Urothelium cell line (cell line): Measurements from ENCODE around the gene SCRN1.

Experiments used
- DNase-seq: peaks from one replicate; pipeline ENCODE4 v3.0.0; 2011; ENCODE audit warnings: low spot score, mixed read lengths
- FAIRE-seq: peaks from 2 replicates; lab custom pipeline; 2011; peaks lifted over from hg19 to GRCh38; lab: Jason Lieb, UNC

Gene SCRN1

DNA sequence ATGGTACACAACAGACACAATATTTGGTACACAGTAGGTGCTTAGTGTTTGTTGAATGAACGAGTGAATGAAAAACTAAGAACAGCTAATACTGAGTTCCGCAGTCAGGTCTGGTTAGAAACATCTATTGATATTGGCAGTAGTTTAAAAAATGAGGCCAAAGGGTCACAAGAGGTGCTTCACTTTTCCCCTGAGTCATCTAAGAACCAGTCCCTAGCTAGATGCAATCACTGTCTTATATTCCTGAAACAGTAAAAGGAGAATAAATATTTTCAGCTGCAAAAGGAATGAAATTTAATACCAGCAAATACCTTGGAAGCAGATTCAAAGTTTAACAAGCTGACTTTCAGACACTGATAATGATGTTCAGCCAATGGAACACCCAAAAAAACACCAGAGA is 54.5 kb downstream of the SCRN1 start:
- DNase-seq, result no peak

DNA sequence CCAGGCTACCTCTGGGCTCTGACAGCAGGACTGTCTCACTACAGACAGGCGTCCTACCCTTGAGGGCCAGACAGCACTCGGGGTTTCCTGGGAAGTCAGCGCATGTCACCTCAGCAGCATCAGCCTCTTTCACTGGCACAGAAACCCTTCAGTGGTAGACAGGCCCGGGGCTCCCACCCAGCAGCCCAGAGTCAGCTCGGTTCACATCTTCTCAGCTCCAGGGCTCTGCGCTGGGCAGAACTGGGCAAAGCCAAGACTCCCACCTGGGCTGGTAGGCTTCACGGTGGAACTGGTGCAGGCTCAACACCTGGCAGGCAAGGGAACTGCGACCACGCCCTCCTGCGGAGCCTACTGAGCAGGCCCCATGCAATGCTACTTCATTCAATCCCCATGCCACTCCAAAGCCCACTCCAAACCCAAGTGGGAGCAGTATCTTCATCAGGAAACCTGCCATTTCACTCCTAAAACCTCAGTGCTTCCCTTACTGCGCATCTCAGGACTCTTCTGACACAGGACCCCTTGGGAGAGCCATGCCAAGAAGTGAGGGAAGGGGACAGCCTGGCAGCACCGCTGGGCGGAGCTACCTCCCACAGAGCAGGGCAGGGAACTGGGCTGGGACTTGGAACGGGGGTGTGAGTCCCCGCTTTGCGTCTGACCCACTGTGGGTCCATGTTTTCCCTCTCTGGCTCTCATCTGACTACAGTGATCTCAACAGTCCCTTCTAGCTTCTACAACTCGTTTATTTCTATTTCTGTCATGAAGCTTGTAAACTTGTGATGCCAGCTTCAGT is 60.4 kb downstream of the SCRN1 start:
- DNase-seq, result no peak
- no peak for FAIRE-seq

More for the DNA sequence above, 54.5 kb downstream of the SCRN1 start:
- FAIRE-seq, result no peak

DNA sequence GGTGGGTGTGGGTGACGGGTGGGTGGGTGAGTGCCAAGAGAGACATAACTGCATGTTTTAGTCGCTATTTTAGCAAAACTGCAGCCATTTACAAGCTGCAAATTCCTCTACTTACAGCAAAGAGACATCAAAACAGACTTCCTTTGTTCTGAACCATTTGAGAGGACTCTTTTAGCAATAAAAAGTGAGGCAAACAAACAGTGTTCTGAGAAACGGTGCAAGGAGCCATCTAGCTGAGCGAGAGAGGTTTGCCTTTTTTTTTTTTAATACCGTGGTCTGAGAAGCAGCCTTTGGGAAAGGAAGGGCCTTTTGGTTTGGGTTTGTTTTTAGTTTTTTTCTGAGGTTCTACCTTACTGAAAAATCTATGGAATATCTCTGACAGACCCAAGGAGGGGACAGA is 62.9 kb downstream of the SCRN1 start:
- FAIRE-seq (no peak), DNase-seq (no peak)

DNA sequence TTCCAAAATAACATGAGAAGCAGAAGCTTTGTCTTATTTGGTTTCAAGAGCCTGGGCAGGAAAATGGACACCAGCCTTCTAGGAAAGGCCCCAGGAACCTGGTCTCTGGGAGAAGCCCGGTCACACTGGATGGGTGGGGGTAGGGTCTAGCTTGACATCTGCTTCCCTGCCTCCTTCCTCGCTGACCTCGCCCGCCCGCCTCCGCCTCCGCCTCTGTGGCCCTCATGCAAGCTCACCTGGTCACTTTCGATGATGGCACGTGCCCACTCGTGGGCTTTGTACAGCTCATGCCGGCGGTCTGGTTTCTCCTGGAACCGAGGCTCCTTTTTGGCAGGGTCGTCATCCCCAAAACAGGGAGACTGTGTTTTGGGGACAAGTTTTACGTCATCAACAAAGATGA is 63.4 kb downstream of the SCRN1 start:
- DNase-seq (no peak), FAIRE-seq (no peak)

DNA sequence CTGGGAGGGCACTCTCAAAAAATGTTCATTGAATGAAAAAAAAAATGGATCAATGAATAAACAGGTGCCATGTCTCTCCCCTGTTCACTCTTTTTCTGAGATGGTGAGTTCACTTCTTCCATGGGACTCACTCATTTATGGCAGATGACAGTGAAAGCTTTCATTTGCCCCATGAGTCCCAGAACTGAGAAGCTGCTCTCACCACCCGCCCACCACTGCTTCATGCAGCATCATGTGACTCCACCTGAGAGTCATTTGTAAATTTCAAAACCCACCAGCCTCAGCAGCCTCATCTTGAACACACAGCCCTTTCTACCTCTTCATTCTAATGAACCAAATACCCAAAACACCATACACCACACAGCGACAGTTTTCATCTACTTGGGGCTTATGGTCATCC is 64.9 kb downstream of the SCRN1 start:
- FAIRE-seq, result no peak

DNA sequence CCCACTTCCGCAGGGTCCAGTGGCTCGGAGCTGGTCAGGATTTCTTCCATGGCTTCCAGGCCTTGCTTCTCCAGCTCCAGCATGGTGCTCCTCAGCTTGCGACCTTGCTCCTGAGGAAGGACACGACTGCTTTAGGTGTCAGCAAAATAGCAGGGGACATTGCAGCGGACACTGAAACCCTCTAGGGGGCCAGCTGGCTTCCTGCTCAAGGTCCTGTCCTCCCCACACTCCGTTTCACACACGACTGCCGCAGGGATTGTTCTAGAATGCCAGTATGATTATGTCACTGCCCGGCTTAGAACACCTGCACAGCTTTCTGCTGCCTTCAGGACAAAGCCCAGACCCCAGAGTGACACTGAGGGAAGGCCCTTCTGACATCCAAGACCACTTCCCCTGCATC is 65.6 kb downstream of the SCRN1 start:
- FAIRE-seq (no peak), DNase-seq (no peak)

More for the DNA sequence above, 64.9 kb downstream of the SCRN1 start:
- no peak for DNase-seq

DNA sequence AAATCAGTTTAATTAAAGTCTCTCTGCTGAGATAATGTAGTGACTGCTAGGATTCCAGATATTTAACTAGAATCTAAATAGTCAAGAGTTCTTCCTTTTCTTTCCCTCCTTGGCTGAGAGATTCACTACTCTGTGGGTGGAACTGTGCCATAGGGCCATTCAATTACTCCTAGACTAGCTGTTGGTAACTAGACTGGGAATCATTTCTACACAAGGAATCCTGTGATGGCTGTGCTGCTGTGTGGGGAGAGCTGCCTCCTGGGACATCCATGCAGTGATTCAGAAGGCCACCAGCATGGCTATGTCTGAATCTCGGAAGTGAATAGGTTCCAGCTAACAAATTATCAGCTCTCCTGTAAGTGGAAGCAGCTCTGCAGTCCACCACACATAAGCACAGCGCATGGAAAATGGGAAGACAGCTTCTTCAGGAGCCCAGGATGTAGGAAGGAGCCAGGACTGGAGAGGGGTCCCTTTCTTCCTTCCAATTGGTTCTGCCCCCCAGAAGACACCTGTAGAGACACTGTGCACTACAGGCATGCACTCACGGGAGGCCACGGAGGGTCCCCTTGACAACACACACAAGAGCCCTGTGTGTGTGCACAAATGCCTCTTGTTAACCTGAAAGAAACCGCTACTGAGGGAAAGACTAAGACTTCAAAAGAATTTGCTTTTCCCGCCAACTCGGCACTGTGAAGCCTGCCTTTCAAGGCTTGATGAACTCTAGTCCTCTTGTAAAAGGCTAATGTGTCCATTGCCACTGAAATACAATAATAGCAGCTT is 66.5 kb downstream of the SCRN1 start:
- FAIRE-seq (no peak), DNase-seq (no peak)

DNA sequence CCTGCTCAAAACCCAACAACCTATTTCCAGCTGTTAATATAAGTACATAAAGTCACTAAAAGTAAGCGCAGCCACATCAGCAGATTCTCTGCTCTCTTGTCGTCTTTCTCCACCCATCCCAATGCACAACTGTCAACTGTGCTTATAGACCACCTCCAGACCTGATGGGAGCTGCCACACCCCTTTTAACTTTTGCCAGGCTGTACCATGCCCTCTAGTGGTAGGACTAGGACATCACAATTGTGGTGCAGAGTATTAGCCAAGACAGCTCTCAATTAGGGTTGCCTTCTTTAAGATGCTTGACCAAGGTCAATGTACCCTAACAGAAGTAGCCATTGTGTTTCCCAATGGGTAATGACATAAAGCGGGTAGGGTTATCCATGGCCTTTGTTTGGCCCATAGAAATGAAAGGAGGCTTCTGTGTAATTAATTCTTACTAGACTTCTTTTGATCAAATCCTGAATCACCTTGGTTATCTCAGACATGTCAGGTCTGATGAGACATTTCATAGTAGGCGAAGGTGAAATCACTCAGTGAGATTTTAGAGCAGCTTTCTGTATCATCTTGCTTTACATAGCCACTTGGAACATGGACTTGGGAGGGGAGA is 68.1 kb downstream of the SCRN1 start:
- DNase-seq, result peak; percentile 82
- FAIRE-seq, result peak; percentile 87

DNA sequence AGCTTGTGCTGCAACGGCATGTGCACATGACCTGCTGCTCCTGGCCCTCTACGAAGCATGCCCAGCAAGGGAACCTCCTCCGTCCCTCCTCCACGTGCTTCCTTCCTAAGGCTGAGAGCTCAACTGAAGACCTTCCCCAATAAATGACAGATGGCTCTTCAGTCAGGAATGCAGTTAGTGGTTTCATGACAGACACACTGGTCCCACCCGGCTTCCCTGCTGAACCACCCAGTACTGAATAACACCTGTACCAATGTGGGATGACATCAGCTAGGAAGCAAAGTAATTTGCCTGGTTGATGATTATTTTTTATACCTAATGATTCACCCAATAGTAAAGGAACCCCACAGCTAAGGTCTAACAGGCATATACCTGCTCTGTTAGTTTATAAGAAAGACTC is 69.1 kb downstream of the SCRN1 start:
- DNase-seq (no peak), FAIRE-seq (no peak)

DNA sequence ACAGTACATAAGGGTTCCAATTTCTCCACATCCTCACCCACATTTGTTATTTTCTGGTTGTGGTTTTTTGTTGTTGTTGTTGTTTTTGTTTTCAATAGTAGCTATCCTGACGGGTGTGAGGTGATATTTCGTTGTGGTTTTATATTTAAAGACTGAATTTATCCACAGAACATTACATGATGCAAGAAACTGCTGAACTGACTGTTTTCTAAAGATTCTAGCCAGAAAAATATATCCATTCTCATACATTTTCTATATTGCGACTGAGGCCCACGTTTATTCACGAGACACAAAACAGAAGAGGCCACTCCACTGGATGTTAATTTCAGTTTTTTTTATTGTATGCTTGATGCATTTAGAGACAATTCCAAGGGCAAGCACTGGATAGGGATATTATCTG is 69.8 kb downstream of the SCRN1 start:
- FAIRE-seq (no peak), DNase-seq (no peak)

DNA sequence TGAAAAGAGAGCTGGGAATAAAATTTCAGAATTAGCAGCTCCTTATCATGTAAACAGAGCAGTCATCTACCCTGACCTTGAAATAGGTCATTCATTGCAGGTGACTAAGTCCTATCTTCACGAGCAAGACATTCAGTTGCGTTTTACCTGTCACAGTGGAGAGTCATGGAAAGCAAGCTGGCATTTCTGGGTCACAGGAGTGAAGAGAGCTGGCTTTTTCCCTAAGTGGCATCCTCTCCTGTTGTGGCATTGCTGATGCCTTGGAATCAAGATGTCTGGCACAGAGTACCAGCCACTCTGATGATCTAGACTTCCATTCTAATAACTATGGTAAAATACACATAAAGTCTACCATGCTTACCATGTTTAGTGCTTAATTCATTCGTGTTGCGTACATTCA is 70.8 kb downstream of the SCRN1 start:
- DNase-seq, result no peak
- peak; percentile 52 for FAIRE-seq

DNA sequence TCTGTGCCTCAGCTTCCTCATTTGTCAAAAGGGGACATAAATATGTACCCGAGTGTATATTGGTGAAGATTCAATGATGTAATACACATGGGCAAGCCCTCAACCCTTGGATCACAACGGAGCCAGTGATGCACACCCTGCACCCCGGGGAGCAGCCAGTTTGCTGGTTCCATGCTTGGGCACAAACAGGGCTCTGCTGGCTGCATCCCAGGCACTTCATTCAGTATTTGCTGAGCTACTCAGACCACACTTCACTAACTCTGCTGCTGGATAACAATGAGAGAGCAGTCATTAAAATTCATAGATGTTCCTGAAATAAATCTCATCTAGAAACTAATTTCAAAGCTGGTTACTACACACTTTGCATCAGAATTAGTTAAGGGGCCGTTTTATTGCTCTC is 72.0 kb downstream of the SCRN1 start:
- DNase-seq (no peak), FAIRE-seq (no peak)

DNA sequence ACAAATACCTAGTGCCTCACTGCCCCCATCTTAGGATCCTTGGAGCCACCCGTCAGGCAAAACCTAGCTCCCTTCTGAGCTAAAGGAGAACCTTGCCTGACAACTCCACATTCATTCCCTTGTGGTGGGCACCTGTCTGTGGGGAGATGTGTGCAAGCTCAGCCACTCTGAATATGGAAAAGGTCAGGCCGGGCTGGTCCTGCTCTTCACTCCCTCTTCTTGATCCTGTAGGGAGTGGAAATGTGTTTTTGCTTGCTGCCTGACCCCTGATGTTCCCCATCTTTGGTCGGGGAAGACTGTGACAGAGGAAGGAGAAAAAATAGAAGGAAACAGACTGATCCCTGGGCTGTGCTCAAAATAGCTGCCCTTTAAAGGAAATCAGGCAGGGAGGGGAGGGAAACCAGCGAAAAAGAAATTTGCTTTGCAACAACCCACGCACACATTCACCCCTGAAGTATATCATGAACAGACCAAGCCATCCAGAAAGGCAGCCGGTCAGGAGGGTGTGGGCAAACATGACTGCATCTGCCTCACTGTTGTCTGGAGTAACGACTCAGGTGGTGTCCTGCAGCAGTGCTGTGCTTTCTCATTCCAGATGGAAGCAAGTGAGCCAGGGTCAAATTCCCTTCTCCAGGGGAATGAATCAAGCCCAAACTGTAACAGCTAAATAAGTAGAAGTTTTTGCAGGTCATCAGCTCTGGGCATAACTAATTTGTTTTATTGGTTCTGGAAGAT is 74.0 kb downstream of the SCRN1 start:
- FAIRE-seq (peak; percentile 82), DNase-seq (no peak)

DNA sequence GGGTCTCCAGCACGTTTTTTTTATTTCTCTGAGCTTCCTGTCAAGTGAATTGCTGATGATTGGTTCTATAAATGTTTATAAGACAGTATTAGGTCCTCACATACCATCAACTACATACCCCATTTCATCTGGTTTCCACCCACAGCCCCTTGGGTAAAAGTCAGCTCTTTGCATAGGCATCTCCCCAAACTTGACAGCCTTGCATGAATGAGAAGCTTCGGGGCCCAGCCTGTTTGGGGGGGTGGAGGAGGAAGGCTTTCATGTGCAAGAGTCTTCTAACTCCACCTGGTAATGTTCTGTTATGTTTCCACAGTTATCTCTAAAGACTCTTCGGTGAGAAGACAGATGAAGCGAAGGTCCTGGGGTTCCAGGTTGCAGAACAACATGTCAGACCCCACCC is 75.4 kb downstream of the SCRN1 start:
- FAIRE-seq, result no peak
- no peak for DNase-seq

DNA sequence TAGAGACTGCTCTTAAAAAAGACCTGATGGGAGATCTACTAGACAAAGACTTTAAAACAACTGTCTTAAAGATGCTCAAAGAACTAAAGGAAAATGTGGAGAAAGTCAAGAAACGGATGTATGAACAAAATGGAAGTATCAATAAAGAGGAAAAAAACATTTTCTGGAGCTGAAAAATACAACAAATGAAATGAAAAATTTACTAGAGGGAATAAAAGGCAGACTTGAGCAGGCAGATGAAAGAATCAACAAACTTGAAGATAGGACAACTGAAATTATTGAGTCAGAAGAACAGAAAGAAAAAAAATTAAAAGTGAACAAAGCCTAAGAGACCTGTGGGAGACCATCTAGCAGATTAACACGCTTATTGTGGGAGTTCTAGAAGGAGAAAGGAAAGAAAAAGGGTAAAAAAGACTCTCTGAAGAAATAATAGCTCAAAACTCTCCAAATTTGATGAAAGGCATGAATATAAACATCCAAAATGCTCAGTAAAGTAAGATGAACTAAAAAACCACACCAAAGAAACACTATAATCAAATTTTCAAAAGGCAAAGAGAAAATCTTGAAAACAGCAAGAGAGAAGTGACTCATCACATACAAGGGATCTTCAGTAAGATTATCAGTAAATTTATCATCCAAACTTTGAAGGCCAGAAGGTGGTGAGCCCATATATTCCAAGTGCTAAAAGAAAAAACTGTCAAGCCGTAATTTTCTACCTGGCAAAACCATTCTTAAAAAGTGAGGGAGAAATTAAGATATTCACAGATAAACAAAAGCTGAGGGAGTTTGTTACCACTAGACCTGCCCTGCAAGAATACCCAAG is 83.2 kb downstream of the SCRN1 start:
- DNase-seq (no peak), FAIRE-seq (no peak)

DNA sequence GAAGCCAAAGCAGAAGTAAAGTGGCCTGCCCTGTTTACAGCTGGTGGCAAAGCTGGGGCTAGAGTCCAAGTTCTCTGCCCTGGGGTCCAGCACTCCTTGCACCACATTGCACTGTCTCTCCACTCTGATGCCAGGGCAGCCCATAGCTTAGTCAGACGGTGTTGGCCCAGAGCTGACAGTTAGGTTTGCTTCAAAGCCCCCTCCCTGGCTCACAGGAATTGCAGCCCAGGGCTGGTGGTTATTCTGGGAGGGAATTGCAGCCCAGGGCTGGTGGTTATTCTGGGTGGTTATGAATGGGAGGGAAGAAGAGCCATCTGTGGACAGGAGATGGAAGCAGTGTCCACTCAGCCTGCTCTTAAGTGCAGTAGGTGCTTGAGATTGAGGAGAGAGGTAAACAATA is 88.9 kb downstream of the SCRN1 start:
- DNase-seq (no peak), FAIRE-seq (no peak)

DNA sequence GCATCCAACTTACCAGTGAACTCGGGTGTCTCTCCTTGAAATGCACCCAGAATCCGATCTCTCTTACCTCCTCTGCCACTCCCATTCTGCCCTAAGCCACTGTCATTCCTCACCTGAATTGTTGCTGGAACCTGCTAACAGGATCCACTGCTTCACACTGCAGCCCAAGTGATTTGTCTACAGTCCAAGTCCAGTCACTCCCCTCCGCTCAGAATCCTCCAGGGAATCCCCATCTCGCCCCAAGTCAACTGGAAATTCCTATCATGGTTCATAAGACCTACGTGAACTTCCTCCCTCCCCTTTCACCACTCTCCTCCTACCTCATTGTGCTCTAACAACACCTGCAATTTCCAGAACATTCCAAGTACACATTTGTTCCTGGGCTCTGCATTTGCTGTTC is 91.3 kb downstream of the SCRN1 start:
- DNase-seq, result no peak
- no peak for FAIRE-seq

DNA sequence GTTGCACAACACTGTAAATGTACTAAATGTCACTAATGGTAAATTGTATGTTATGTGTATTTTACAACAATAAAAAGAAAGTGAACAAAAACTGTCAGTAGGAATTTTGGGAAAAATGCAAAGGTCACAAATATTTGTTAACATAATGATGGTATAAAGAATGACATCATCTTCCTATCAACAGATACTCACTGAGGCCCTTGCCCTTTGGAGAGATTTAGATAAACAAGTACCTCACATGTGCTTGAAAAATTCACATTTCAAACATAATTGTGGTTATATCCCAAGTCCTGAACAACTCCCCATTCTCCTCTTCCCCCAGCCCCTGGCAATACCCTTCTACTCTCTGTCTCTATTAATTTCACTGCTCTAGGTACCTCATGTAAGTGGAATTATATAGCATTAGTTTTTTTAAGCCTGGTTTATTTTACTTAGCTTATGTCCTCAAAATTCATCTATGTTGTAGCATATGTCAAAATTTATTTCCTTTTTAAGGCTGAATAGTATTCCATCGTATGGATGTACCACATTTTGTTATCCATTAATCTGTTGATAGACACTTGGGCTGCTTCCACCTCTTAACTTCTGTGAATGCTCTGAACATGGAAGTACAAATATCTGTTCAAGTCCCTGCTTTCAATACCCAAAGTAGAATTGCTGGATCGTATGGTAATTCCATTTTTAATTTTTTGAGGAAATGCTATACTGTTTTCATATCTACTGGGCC is 92.8 kb downstream of the SCRN1 start:
- FAIRE-seq, result no peak
- no peak for DNase-seq

DNA sequence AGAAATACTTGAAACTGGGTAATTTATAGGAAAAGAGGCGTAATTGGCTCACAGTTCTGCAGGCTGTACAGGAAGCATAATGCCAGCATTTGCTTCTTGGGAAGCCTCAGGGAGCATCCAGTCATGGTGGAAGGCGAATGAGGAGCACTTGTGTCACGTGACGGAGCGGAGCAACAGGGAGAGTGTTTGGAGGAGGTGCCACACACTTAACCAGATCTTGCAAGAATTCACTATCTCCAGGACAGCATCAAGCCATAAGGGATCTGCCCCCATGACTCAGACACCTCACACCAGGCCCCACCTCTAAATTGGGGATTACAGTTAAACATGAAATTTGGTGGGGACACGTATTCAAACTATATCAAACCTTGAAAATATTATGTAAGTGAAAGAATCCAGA is 94.0 kb downstream of the SCRN1 start:
- no peak for DNase-seq
- no peak for FAIRE-seq

DNA sequence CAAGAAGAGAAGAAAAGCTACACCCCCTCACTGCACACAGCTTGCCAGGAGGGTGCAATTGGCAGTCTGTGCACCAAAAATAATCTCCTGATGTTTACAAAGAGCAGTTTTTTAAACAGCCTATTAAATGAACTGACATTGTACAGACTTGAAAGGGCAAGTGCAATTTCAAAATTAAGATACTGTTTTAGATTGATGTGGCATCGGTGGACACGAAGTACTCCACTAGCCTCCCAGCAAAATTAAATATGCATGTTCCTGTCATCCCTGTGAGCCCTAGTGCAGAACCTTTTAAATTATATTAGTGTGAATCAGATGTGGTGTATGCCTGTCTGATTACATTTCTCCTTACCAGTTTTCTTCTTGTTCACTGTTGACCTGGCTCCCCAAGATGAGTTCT is 95.3 kb downstream of the SCRN1 start:
- DNase-seq, result no peak
- FAIRE-seq, result no peak
